Hematopoietic multipotent progenitor cell treated with erythropoietin and hydrocortisone succinate and interleukin-3 and kit ligand, for 8 days (in vitro differentiated cells): ENCODE data around the gene OSBPL5.

Experiments used
- DNase-seq: peaks from one replicate; pipeline ENCODE4 v3.0.0-alpha.2; 2015

Gene OSBPL5

GRCh38 chr11:3148255-3148989, 16.7 kb downstream of the OSBPL5 start:
- no peak for DNase-seq

GRCh38 chr11:3147626-3148025, 17.5 kb downstream of the OSBPL5 start:
- DNase-seq: no peak

GRCh38 chr11:3147257-3147619, 17.9 kb downstream of the OSBPL5 start:
- no peak for DNase-seq

- no peak for DNase-seq
These were observed 18.4 kb downstream of the OSBPL5 start for GRCh38 chr11:3146612-3147256.

GRCh38 chr11:3145206-3145520, 19.9 kb downstream of the OSBPL5 start:
- no peak for DNase-seq

GRCh38 chr11:3144296-3145205, 20.6 kb downstream of the OSBPL5 start:
- DNase-seq: no peak

- DNase-seq: no peak
These were observed 21.8 kb downstream of the OSBPL5 start for GRCh38 chr11:3143136-3143880.

GRCh38 chr11:3140291-3140603, 24.9 kb downstream of the OSBPL5 start:
- no peak for DNase-seq

- DNase-seq: no peak
These were observed 25.4 kb downstream of the OSBPL5 start for GRCh38 chr11:3139481-3140290.

GRCh38 chr11:3139086-3139440, 26.0 kb downstream of the OSBPL5 start:
- DNase-seq: no peak

GRCh38 chr11:3138178-3139085, 26.7 kb downstream of the OSBPL5 start:
- no peak for DNase-seq

GRCh38 chr11:3137486-3138177, 27.5 kb downstream of the OSBPL5 start:
- DNase-seq: peak; percentile 47

- DNase-seq: no peak
These were observed 28.3 kb downstream of the OSBPL5 start for GRCh38 chr11:3136546-3137455.

- peak; percentile 17 for DNase-seq
These were observed 29.3 kb downstream of the OSBPL5 start for GRCh38 chr11:3135481-3136440.

- no peak for DNase-seq
These were observed 30.2 kb downstream of the OSBPL5 start for GRCh38 chr11:3134651-3135480.

- no peak for DNase-seq
These were observed 30.9 kb downstream of the OSBPL5 start for GRCh38 chr11:3134218-3134621.
